Esophagus muscularis mucosa (tissue), 4 donors: Measurements from ENCODE around the gene ACACB. TPM values are rescaled to one million over a fixed set of nuclear protein-coding genes. Genes with fewer than 3 reads are reported as not detected.
A peak's percentile ranks its signal among the peaks of the same experiment; 100 is the strongest.

Source experiments
- DNase-seq: peaks from one replicate; pipeline ENCODE4 v3.0.0-alpha.2; 2017; ENCODE audit errors: extremely low spot score
- H3K27ac ChIP-seq, 4 donors: fragments of 200-600 bp; sonication (generic); replicated peaks in 1 of 4; 1 replicate in 3 of 4; 2 replicates in 1 of 4; pipeline ENCODE4 v1.5.1; 2016 to 2019; ENCODE audit warnings: mild to moderate bottlenecking in 1 of 4
- H3K27me3 ChIP-seq, 4 donors: fragments of 200-600 bp; sonication (generic); one replicate each; pipeline versions ENCODE4 v1.5.1 to v1.6.0; 2016 to 2019
- H3K36me3 ChIP-seq, 4 donors: fragments of 200-600 bp; sonication (generic); one replicate each; pipeline ENCODE4 v1.5.1; 2016 to 2019
- H3K4me1 ChIP-seq, 4 donors: fragments of 200-600 bp; sonication (generic); one replicate each; pipeline ENCODE4 v1.5.1; 2016 to 2019
- H3K4me3 ChIP-seq, 4 donors: fragments of 200-600 bp; sonication (generic); 1 replicate in 2 of 4; 2 replicates in 2 of 4; pipeline ENCODE4 v1.5.1; 2016 to 2019; ENCODE audit warnings: mild to moderate bottlenecking in 4 of 4, moderate library complexity in 1 of 4
- H3K9me3 ChIP-seq, 4 donors: fragments of 200-600 bp; sonication (generic); 1 replicate in 3 of 4; 2 replicates in 1 of 4; pipeline ENCODE4 v1.5.1; 2016 to 2019
- CTCF ChIP-seq, 3 experiments: fragments of 200-600 bp in 2 of 3; fragments of 450-650 bp in 1 of 3; sonication (generic) in 2 of 3; IDR thresholded peaks; one replicate each; pipeline ENCODE4 v1.5.1; 2017 to 2019; ENCODE audit warnings: antibody characterized with exemption in 3 of 3, mild to moderate bottlenecking in 2 of 3, moderate library complexity in 1 of 3
- EP300 ChIP-seq: sonication (generic); formaldehyde crosslinking; IDR thresholded peaks from one replicate; pipeline ENCODE4 v1.6.1; 2017; ENCODE audit warnings: antibody characterized with exemption
- POLR2A ChIP-seq: fragments of 450-650 bp; IDR thresholded peaks from one replicate; pipeline ENCODE4 v1.6.1; 2017; ENCODE audit warnings: antibody characterized with exemption, moderate library complexity, mild to moderate bottlenecking, low read depth
- POLR2AphosphoS5 ChIP-seq, 2 donors: sonication (generic); formaldehyde crosslinking; IDR thresholded peaks; one replicate each; pipeline ENCODE4 v1.6.1; 2017; ENCODE audit warnings: antibody characterized with exemption in 2 of 2
- WGBS: methylation state at CpG from one replicate; pipeline ENCODE4 v1.1.5; 2018; 5-methylcytosine and 5-hydroxymethylcytosine counted together
- intact Hi-C: fragments of 100-400 bp; cut with DNase I; formaldehyde crosslinking; loops from one replicate; pipeline ENCODE4 v1.15.1; 2023
- total RNA-seq, 4 donors: library from RNA; depleted of rRNA; stranded (reverse); fragments of >200 nt; gene quantifications; one replicate each; pipeline versions ENCODE4 v1.1.0 to v1.2.1, GENCODE V29; 2016

The ACACB gene
- total RNA-seq, 4 donors from 2014 or later, result 59.6 to 134 (median 108) TPM

- WGBS, result 97% methylated on average over 5 of the region's 5 CpGs
- peaks cover 52 to 90% (median 77%) of the 10 kb centered on the region in 4 donors for H3K36me3 ChIP-seq
Observed at GRCh38 chr12:109105176-109105575, 11.2 kb upstream of the ACACB start.

GRCh38 chr12:109109746-109110350 is 6.5 kb upstream of the ACACB start:
- Histone ChIP-seq H3K27ac (peak overlapping the region; percentile 82 to 96 (median 90)), H3K9me3 (no peaks in the 10 kb centered on the region), H3K36me3 (peaks cover 29 to 51% (median 40%) of the 10 kb centered on the region in 4 donors), H3K4me3 (no peak overlapping the region), H3K27me3 (no peaks in the 10 kb centered on the region), H3K4me1 (peaks cover 36 to 48% (median 43%) of the 10 kb centered on the region in 4 donors)
- WGBS, result 75% methylated on average over 6 of the region's 6 CpGs
- intact Hi-C loops, result loop anchor here (5.0 kb wide), 1 partner anchor 57 kb away; no protein-coding TSS in a partner anchor
- no peak for DNase-seq
- no peak for TF ChIP-seq POLR2A
- no peak for TF ChIP-seq POLR2AphosphoS5 (IDR thresholded peaks at IDR 0.05)
- no peak for TF ChIP-seq EP300
- TF ChIP-seq CTCF (IDR thresholded peaks at IDR 0.05), result no peak

More at GRCh38 chr12:109105176-109105575, 11.2 kb upstream of the ACACB start:
- no peak for DNase-seq
- Histone ChIP-seq H3K27ac (no peak overlapping the region), H3K4me1 (peaks cover 1 to 17% (median 12%) of the 10 kb centered on the region in 4 donors), H3K9me3 (no peaks in the 10 kb centered on the region), H3K4me3 (no peak overlapping the region), H3K27me3 (no peaks in the 10 kb centered on the region)
- intact Hi-C loops, result no loop called here
- TF ChIP-seq EP300 (no peak), POLR2A (no peak), CTCF (IDR thresholded peaks at IDR 0.05) (no peak), POLR2AphosphoS5 (IDR thresholded peaks at IDR 0.05) (no peak)

GRCh38 chr12:109110988-109111495 is 5.3 kb upstream of the ACACB start:
- DNase-seq, result peak; percentile 97
- Histone ChIP-seq H3K27ac (peak overlapping the region; percentile 82 to 96 (median 90)), H3K9me3 (no peaks in the 10 kb centered on the region), H3K36me3 (peaks cover 17 to 39% (median 28%) of the 10 kb centered on the region in 4 donors), H3K27me3 (no peaks in the 10 kb centered on the region), H3K4me1 (peaks cover 48 to 60% (median 55%) of the 10 kb centered on the region in 4 donors), H3K4me3 (peak overlapping the region; percentile 59 to 82 (median 62))
- WGBS, result 2% methylated on average over 3 of the region's 28 CpGs
- TF ChIP-seq CTCF (IDR thresholded peaks at IDR 0.05) (no peak), POLR2AphosphoS5 (IDR thresholded peaks at IDR 0.05) (peak; percentile 95 to 96), EP300 (peak; percentile 87)
- intact Hi-C loops, result loop anchor here (5.0 kb wide), 1 partner anchor 56 kb away; no protein-coding TSS in a partner anchor

GRCh38 chr12:109112720-109113465 is 3.5 kb upstream of the ACACB start:
- H3K36me3 ChIP-seq, result peaks cover 4 to 23% (median 14%) of the 10 kb centered on the region in 4 donors
- H3K27ac ChIP-seq, result peak overlapping the region; percentile 82 to 96 (median 90)
- intact Hi-C loops, result loop anchor here (5.0 kb wide), 1 partner anchor 54 kb away; no protein-coding TSS in a partner anchor
- TF ChIP-seq CTCF (IDR thresholded peaks at IDR 0.05) (no peak), EP300 (no peak), POLR2AphosphoS5 (IDR thresholded peaks at IDR 0.05) (no peak), POLR2A (no peak)
- H3K9me3 ChIP-seq, result no peaks in the 10 kb centered on the region
- no peak for DNase-seq
- H3K4me3 ChIP-seq, result peak overlapping the region in 3 of 4 donors; percentile 6 to 21 (median 9)
- 72% methylated on average over 11 of the region's 11 CpGs for WGBS
- H3K4me1 ChIP-seq, result peaks cover 63 to 79% (median 74%) of the 10 kb centered on the region in 4 donors
- no peaks in the 10 kb centered on the region for H3K27me3 ChIP-seq
